Right cardiac atrium (tissue), 5 donors: Measurements from ENCODE around the gene MEIKIN. TPM values are rescaled to one million over a fixed set of nuclear protein-coding genes. Genes with fewer than 3 reads are reported as not detected.

Experiments used
- ATAC-seq, 2 donors: fragments of 200-7000 bp; cut with Tn5 transposase; one replicate each; pipeline versions ENCODE4 v1.8.0 to v1.9.1; 2020; ENCODE audit warnings: moderate library complexity in 2 of 2, mild to moderate bottlenecking in 1 of 2
- DNase-seq, 3 donors: peaks; one replicate each; pipeline ENCODE4 v3.0.0-alpha.2; 2020
- H3K27ac ChIP-seq: one replicate; pipeline ENCODE4 v1.5.1; 2013; ENCODE audit warnings: mild to moderate bottlenecking, low read length, control low read depth, moderate library complexity
- H3K27me3 ChIP-seq: one replicate; pipeline ENCODE4 v1.6.1; 2013; ENCODE audit not compliant: control insufficient read depth, insufficient read depth
- H3K4me1 ChIP-seq: one replicate; pipeline ENCODE4 v1.6.1; 2013; ENCODE audit warnings: low read length; ENCODE audit not compliant: control insufficient read depth, insufficient read depth
- H3K4me3 ChIP-seq: one replicate; pipeline ENCODE4 v1.5.1; 2013; ENCODE audit warnings: low read length, control low read depth
- H3K9me3 ChIP-seq: one replicate; pipeline ENCODE4 v1.6.1; 2013; ENCODE audit warnings: low read length; ENCODE audit not compliant: control insufficient read depth
- WGBS: extraction: QIAGEN DNeasy Blood & Tissue Kit; methylation state at CpG from one replicate; pipeline ENCODE4 v1.1.7; 2013; 5-methylcytosine and 5-hydroxymethylcytosine counted together
- intact Hi-C, 4 donors: fragments of 100-400 bp; cut with DNase I; formaldehyde crosslinking; loops; one replicate each; pipeline versions ENCODE4 v1.11.0 to v1.14.0; 2022 to 2023
- polyA plus RNA-seq: library from polyadenylated mRNA; stranded (reverse); fragments of 200-250 nt; gene quantifications from one replicate; pipeline ENCODE4 v1.2.3, GENCODE V29; 2013
- total RNA-seq, 4 donors: library from RNA; stranded (reverse); fragmentation: NEBNext Ultra II Directional; extraction: Animal tissue kit (Norgen Biotek cat#: 25700); gene quantifications; one replicate each; pipeline ENCODE4 v1.2.1, GENCODE V29; 2021
- donor health status: healthy with polysubstance abuse.
- donor health status: DM: no; HTN: yes; CAD: no.
- donor health status: DM: no; HTN: no; CAD: no.
- donor health status: DM: no; HTN: yes; CAD: no; lungs with severe emphysema.
- donor health status: DM: yes; HTN: yes; CAD: no.

Gene MEIKIN
- total and polyA plus RNA-seq, 5 donors, result 0.20 TPM; not detected in 3

- ATAC-seq (peak; percentile 62 to 87), DNase-seq (no peak)
- Histone ChIP-seq H3K27me3 (no peaks in the 10 kb centered on the region), H3K4me1 (no peaks in the 10 kb centered on the region), H3K4me3 (no peak overlapping the region), H3K27ac (no peak overlapping the region), H3K9me3 (no peaks in the 10 kb centered on the region)
- intact Hi-C loops, result loop anchor here in 3 of 4 donors (5.0 to 10.0 kb wide), 2 partner anchors 194 to 197 kb away; no protein-coding TSS in a partner anchor
- 7% methylated on average over 3 of the region's 3 CpGs for WGBS
Measured at GRCh38 chr5:131810510-131811249, 134.8 kb downstream of the MEIKIN start.

GRCh38 chr5:131796793-131797693 is 148.4 kb downstream of the MEIKIN start, which contains the start of gene FNIP1:
Gene FNIP1, minus strand, starts transcription at chr5:131797017. Its CDS starts 96 bp downstream, at chr5:131796921.
- H3K27me3 ChIP-seq, result no peaks in the 10 kb centered on the region
- peak; percentile 99 for ATAC-seq
- peaks cover 3% of the 10 kb centered on the region for H3K4me1 ChIP-seq
- WGBS, result under 1% methylated on average over 79 of the region's 79 CpGs
- no peaks in the 10 kb centered on the region for H3K9me3 ChIP-seq
- peak; percentile 100 for DNase-seq
- peak within 1 kb of the TSS; percentile 91 for H3K27ac ChIP-seq
- peak within 1 kb of the TSS; percentile 76 for H3K4me3 ChIP-seq
- intact Hi-C loops, result loop anchor here in 1 of 4 donors (10.0 kb wide), 1 partner anchor 212 kb away; no protein-coding TSS in a partner anchor

- peaks cover 3% of the 10 kb centered on the region for H3K4me1 ChIP-seq
- under 1% methylated on average over 56 of the region's 56 CpGs for WGBS
Measured at GRCh38 chr5:131795879-131796792, 149.3 kb downstream of the MEIKIN start.

GRCh38 chr5:131795228-131795627 is 150.2 kb downstream of the MEIKIN start:
- no peak for ATAC-seq
- WGBS, result 36% methylated on average over 6 of the region's 6 CpGs
- Histone ChIP-seq H3K27me3 (no peaks in the 10 kb centered on the region), H3K4me3 (peak overlapping the region; percentile 76), H3K9me3 (no peaks in the 10 kb centered on the region), H3K4me1 (peaks cover 3% of the 10 kb centered on the region), H3K27ac (no peak overlapping the region)
- intact Hi-C loops, result loop anchor here in 1 of 4 donors (10.0 kb wide), 1 partner anchor 210 kb away; no protein-coding TSS in a partner anchor
- no peak for DNase-seq

More at GRCh38 chr5:131795879-131796792, 149.3 kb downstream of the MEIKIN start:
- peak overlapping the region; percentile 91 for H3K27ac ChIP-seq
- DNase-seq (peak; percentile 85 to 93 (median 92)), ATAC-seq (peak; percentile 86 to 87)
- intact Hi-C loops, result loop anchor here in 1 of 4 donors (10.0 kb wide), 1 partner anchor 211 kb away; no protein-coding TSS in a partner anchor
- no peaks in the 10 kb centered on the region for H3K9me3 ChIP-seq
- no peaks in the 10 kb centered on the region for H3K27me3 ChIP-seq
- H3K4me3 ChIP-seq, result peak overlapping the region; percentile 76

- Histone ChIP-seq H3K4me1 (peaks cover 3% of the 10 kb centered on the region), H3K27me3 (no peaks in the 10 kb centered on the region), H3K9me3 (no peaks in the 10 kb centered on the region), H3K27ac (no peak overlapping the region), H3K4me3 (peak overlapping the region; percentile 76)
- intact Hi-C loops, result loop anchor here in 1 of 4 donors (10.0 kb wide), 1 partner anchor 210 kb away; no protein-coding TSS in a partner anchor
- ATAC-seq, result no peak
- 61% methylated on average over 4 of the region's 4 CpGs for WGBS
- no peak for DNase-seq
Measured at GRCh38 chr5:131794586-131794985, 150.9 kb downstream of the MEIKIN start.

- Histone ChIP-seq H3K27me3 (no peaks in the 10 kb centered on the region), H3K4me1 (peaks cover 3% of the 10 kb centered on the region), H3K27ac (no peak overlapping the region), H3K4me3 (no peak overlapping the region), H3K9me3 (no peaks in the 10 kb centered on the region)
- DNase-seq, result peak in 1 of 3 donors; percentile 38
- ATAC-seq, result no peak
- WGBS, result 98% methylated on average over 2 of the region's 2 CpGs
- intact Hi-C loops, result loop anchor here in 1 of 4 donors (10.0 kb wide), 1 partner anchor 208 kb away; no protein-coding TSS in a partner anchor
Measured at GRCh38 chr5:131792896-131793295, 152.6 kb downstream of the MEIKIN start.

- Histone ChIP-seq H3K27me3 (no peaks in the 10 kb centered on the region), H3K27ac (no peak overlapping the region), H3K4me1 (peaks cover 5% of the 10 kb centered on the region), H3K9me3 (no peaks in the 10 kb centered on the region), H3K4me3 (no peak overlapping the region)
- WGBS, result 94% methylated on average over 6 of the region's 6 CpGs
- intact Hi-C loops, result loop anchor here in 1 of 4 donors (10.0 kb wide), 1 partner anchor 207 kb away; no protein-coding TSS in a partner anchor
- no peak for DNase-seq
- ATAC-seq, result no peak
Measured at GRCh38 chr5:131791866-131792265, 153.6 kb downstream of the MEIKIN start.

- no peak for DNase-seq
- intact Hi-C loops, result loop anchor here in 1 of 4 donors (10.0 kb wide), 1 partner anchor 206 kb away; no protein-coding TSS in a partner anchor
- Histone ChIP-seq H3K9me3 (no peaks in the 10 kb centered on the region), H3K4me1 (peaks cover 5% of the 10 kb centered on the region), H3K27me3 (no peaks in the 10 kb centered on the region), H3K4me3 (no peak overlapping the region), H3K27ac (no peak overlapping the region)
- 87% methylated on average over 2 of the region's 2 CpGs for WGBS
- no peak for ATAC-seq
Measured at GRCh38 chr5:131790550-131790949, 154.9 kb downstream of the MEIKIN start.

GRCh38 chr5:131789765-131790164 is 155.7 kb downstream of the MEIKIN start:
- 66% methylated on average over 3 of the region's 3 CpGs for WGBS
- Histone ChIP-seq H3K27ac (no peak overlapping the region), H3K4me3 (no peak overlapping the region), H3K27me3 (no peaks in the 10 kb centered on the region), H3K4me1 (peaks cover 5% of the 10 kb centered on the region), H3K9me3 (no peaks in the 10 kb centered on the region)
- DNase-seq (no peak), ATAC-seq (no peak)
- intact Hi-C loops, result loop anchor here in 1 of 4 donors (10.0 kb wide), 1 partner anchor 205 kb away; no protein-coding TSS in a partner anchor

- Histone ChIP-seq H3K27me3 (no peaks in the 10 kb centered on the region), H3K27ac (no peak overlapping the region), H3K9me3 (no peaks in the 10 kb centered on the region), H3K4me1 (peaks cover 5% of the 10 kb centered on the region), H3K4me3 (no peak overlapping the region)
- intact Hi-C loops, result no loop called here
- ATAC-seq (no peak), DNase-seq (no peak)
- 69% methylated on average over 4 of the region's 4 CpGs for WGBS
Measured at GRCh38 chr5:131787736-131788135, 157.7 kb downstream of the MEIKIN start.
